Activated CD4-positive, alpha-beta T cell treated with anti-CD3 and anti-CD28 coated beads, Interleukin-2, amount 50 U/mL, for 1 hour (primary cell): Measurements from ENCODE around the gene NEIL3.

ENCODE experiments used
- DNase-seq: peaks from one replicate; pipeline ENCODE4 v3.0.0-alpha.2; 2020

NEIL3 gene

GRCh38 chr4:177374966-177375365 is 65.3 kb downstream of the NEIL3 start:
- no peak for DNase-seq

GRCh38 chr4:177375372-177375771 is 65.7 kb downstream of the NEIL3 start:
- no peak for DNase-seq

- no peak for DNase-seq
Measured at GRCh38 chr4:177376024-177376423, 66.3 kb downstream of the NEIL3 start.

GRCh38 chr4:177380730-177381287 is 71.1 kb downstream of the NEIL3 start:
- no peak for DNase-seq

- DNase-seq, result no peak
Measured at GRCh38 chr4:177381762-177382310, 72.2 kb downstream of the NEIL3 start.

DNA sequence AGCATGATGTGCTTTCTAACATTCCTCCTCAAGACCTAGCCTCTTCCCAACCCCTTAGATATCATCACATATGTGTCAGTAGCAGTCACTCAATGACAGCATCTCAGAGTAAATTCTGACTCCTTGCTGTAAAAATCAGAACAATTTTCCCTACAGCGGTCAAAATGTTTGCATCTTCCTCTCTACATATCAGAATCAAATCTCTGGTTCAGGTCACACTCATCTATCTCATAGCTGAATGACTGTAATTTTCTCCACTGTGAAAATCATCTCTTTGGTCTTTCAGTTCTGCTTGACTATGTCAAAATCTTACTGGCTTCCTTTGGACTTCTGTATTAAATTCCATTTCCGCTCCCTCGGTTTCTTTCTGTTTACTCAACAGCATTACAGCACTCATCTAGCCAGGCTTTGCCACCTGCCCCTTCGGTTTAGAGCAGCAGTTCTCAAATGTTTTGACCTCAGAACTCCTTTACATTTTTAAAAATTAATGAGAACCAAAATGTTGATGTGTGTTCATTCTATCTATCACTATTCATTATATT is 75.3 kb downstream of the NEIL3 start:
- no peak for DNase-seq

GRCh38 chr4:177385576-177386277 is 76.1 kb downstream of the NEIL3 start:
- no peak for DNase-seq

GRCh38 chr4:177386278-177386815 is 76.7 kb downstream of the NEIL3 start:
- no peak for DNase-seq

- DNase-seq, result no peak
Measured at GRCh38 chr4:177391287-177391686, 81.6 kb downstream of the NEIL3 start.

DNA sequence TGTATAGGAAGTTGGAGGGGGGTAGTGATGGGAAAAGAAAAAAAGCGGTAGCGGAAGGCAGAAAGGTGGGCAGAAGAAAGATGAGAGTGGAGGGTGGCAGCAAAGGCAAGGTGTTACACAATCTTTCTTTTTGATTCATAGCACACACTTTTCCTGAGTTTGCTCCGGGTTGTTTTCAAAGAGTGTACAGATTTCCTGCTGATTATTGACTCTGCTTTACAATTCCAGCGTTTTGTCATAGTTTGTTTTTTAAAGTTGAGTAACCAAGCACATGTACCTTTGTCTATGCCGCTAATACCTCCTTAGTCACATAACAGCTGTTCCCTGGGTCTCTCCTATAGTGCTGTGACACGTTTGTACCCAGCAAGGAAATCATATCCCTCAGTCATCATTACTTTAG is 82.3 kb downstream of the NEIL3 start:
- no peak for DNase-seq

DNA sequence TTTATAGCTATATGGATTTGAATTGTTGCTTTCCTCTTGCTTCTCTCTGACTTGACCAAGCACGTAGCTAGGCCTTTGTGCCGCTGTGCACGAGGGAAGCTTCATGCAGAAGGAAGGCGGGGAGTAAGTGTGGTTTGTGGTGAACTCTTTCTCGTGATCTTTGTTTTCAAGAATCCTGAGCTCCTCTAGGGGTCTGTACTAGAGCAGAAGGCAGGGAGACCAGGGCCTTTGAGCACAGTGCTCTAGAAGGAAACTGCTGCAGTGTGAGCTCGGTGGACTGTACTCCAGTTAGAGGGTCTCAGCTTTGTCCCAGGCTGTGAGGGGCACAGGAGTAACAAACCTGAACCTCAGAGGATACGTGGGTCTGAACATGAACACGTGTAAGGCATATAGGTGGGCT is 83.6 kb downstream of the NEIL3 start:
- no peak for DNase-seq

DNA sequence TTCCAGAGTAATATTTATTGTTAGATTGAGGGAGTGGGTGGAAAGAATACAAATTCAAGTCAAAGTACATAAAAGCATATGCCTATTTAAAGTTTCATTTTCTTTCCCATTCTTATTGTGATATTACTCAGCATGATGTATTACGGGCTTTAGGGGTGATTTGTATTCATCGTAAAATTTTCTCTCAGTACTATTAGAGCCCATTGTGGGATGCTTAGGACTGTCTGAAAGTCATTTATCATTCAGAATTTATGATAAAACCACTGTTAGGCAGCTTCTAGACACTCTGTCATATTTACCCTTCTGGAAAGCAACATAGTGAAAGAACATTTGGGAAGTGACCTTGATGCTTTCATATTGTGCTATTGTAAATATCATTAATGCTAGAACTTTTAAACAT is 86.7 kb downstream of the NEIL3 start:
- no peak for DNase-seq

- no peak for DNase-seq
Measured at GRCh38 chr4:177400030-177400429, 90.4 kb downstream of the NEIL3 start.

- DNase-seq, result no peak
Measured at GRCh38 chr4:177401658-177402273, 92.1 kb downstream of the NEIL3 start.

GRCh38 chr4:177403746-177404145 is 94.1 kb downstream of the NEIL3 start:
- no peak for DNase-seq

GRCh38 chr4:177404342-177404741 is 94.7 kb downstream of the NEIL3 start:
- DNase-seq, result no peak

DNA sequence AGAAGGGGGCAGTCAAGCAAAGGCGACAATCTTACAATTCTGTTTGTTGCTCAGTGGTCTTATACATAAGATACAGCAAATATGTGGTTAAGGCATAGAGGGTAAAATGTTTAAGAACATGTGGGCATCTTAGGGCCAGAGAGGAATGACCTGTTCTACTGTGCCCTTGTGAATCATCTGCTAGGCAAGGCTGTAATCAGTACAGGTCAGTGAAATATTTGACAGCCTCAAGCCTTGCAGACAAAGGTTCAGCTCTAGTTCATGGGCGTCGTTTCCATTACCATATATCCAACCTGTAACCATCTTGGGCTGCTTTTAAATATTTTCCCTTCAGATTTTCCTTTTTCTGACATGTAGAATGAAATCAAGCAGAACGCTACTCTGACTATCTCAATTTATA is 95.3 kb downstream of the NEIL3 start:
- no peak for DNase-seq

DNA sequence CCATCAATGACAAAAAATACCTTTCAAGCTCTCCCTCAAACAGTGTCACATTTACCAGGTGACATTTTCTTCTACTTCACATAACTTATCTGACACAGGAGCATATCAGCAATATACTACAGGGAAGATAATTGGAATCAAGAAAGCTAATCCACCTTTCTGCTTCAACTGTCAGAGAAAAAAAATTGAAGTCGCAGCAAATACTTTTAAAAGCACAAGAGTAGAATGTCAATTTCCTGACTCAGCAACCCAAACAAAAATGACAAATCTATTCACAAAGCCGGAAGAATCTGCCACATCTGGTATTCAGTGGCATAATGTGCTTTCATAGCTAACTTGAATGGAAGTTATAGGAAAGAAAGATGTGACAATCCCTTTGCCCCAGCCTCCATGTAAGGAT is 95.8 kb downstream of the NEIL3 start:
- no peak for DNase-seq

GRCh38 chr4:177408023-177408422 is 98.3 kb downstream of the NEIL3 start:
- DNase-seq, result no peak

- DNase-seq, result no peak
Measured at GRCh38 chr4:177410566-177410965, 100.9 kb downstream of the NEIL3 start.

DNA sequence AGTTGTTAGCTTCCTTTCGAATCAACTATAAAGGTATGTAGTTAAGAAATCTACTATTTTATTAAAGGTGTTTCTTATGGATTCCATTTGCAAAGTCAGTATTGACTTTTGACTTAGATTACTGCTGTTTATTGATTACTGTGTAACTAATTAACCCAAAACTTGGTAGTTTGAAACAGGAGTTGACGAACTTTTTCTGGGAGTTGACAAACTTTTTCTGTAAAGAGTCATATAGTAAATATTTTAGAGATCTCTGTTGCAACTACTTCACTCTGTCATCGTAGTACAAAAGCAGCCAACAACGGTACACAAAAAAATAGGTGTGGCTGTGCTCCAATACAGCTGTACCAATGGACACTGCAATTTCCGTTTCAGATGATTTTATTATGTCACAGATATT is 102.3 kb downstream of the NEIL3 start:
- no peak for DNase-seq
